Stimulated activated CD8-positive, alpha-beta memory T cell treated with anti-CD3 and anti-CD28 coated beads, Interleukin-4, amount 100 ng/mL, for 48 hours (primary cell): ENCODE measurements around the gene EFCC1.
A peak's percentile ranks its signal among the peaks of the same experiment; 100 is the strongest.

Experiments used
- DNase-seq: peaks from one replicate; pipeline ENCODE4 v3.0.0-alpha.2; 2020

Gene EFCC1

DNA sequence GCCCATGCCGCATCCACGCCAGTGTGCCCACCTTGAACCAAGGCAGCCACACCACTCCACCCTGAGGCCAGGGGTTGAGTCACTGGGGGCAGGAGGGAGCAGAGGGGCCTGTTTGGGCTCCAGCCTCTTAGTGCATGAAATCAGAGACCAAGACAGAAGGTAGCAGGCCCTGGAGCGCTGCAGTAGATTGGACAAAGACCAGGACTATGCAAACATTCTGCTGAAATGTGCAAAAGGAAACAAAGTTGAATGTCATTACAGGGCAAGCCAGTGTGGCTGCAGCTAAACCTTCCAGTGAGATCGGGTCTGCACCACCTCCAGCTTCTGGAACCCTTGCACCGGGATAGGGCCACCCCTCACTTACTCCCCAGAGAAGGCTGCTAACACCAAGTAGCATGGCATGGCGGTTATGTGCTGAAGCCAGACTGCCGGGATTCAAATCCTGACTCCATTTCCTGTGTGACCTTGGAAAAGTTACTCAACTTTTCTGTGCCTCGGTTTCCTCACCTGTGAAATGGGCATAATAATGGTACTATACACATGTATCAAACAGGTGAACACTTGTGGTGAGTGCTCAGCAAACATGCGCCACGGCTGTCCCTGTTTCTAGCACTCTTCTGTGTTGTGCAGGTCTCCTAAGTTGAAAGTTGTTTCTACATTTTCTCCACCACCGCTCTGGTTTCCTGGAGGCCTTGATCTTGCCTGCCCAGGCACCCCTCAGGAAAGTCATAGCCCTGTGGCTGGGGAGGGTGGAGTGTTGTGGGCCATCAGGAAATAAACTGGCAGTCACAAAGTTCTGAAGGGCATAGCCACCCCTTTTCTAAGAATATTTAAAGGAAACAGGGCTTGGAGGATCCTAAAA lies 34.5 kb downstream of the EFCC1 start:
- no peak for DNase-seq

DNA sequence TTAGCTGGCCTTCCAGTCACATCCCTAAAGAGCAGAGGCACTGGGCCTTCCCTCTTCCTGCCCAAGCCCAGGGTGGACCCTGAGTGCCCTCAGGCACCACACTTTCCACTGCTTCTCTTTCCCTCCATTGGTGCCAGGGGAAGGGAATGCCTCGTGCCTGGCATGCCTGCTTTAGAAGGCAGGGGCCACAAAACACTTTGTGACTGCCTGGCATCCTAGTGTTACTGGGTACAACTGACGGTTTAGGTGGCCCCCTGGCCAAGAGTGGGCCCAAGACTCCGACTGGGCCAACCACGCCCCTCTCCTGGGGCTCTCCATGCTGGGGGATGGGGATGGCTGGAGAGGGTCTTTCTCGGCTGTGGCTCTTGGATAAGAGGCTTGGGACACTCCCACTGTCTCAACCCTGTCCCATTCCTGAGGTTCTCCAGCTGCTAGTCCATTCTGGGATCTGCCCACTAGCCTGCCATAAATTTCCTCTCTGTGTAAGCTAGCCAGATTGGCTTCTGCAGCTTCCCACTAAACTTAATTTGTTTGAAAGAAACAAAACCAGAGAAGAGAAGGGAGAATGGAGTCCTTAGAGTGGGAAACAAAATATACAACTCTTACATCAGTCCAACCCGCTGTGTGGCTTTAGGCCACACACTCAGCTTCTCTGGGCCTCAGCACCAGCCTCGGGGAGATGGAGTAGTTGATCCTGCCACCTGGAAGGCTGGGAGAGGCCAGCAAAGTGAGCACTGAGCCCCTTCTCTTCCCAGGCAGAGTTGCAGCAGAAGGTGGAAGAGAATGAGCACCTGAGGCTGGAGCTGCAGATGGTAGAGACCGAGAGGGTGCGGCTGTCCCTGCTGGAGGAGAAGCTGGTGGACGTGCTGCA lies 35.4 kb downstream of the EFCC1 start:
- DNase-seq, result no peak

DNA sequence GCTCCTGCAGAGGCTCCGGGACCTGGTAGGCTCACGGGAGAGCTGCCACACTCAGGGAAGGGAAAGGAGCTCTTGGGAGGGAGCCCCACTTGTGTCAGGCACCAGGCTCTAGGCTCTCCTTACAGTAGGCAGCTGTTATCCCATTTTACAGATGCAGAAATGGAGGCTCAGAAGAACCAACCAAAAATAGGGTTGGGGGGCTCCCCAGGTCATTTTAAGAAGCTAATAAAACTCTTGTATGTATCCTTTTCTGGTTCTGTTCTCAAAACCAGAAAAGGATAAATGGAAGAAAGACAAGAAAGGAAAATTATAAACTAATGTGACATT lies 36.0 kb downstream of the EFCC1 start:
- DNase-seq, result no peak

GRCh38 chr3:129038121-129038855 lies 37.2 kb downstream of the EFCC1 start:
- DNase-seq, result no peak

DNA sequence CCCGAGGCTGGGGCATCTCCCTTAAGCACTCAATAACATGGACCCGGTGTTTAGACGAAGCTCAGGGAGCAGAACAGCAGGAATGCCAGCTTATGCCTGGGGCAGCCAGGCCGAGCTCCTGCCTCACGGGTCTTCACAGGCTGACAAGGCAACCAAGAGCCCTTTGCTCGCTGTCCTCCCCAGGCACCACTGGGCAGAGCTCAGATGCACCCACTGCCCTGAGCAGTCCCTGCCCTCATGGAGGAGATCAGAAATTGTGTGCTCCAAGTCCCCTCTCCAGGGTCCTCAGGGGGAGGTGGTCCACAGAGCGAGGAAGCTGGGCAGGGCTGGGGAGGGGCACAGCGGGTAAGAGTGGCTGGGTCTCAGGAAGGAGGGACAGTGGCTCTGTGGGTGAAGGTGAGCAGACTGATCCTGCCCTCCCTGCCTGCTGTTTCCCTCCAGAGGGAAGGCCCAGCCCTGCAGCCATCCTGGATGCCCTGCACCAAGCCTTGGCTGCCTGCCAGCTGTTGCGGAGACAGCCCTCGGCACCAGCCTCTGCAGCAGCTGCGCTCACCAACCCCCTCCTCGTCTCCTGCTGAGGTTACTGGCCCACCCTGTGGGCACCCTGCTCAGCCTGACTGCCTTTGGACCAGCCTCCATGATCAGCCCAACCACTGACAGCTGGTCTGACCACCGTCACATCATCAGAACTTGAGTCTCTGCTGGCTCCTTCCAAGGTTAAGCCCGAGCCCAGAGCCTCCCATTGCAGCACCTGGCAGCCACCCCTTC lies 38.4 kb downstream of the EFCC1 start:
- DNase-seq, result no peak

DNA sequence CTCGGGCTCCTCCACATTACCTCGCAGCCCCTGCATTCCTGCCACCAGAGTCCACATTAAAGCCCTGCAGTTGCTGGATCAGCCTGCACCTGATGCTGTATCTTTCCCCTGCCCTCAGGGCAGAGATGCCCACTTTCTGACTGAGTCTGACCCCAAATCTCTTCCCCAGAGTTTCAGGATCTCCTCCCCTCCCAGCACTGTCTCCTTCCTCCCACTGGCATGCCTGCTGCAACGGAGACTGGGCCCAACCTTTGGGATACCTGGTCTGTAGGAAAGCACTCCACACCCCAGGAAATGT lies 38.9 kb downstream of the EFCC1 start:
- no peak for DNase-seq

GRCh38 chr3:129040579-129041300 lies 39.6 kb downstream of the EFCC1 start:
- no peak for DNase-seq

GRCh38 chr3:129045675-129046036 lies 44.6 kb downstream of the EFCC1 start:
- peak; percentile 62 for DNase-seq

DNA sequence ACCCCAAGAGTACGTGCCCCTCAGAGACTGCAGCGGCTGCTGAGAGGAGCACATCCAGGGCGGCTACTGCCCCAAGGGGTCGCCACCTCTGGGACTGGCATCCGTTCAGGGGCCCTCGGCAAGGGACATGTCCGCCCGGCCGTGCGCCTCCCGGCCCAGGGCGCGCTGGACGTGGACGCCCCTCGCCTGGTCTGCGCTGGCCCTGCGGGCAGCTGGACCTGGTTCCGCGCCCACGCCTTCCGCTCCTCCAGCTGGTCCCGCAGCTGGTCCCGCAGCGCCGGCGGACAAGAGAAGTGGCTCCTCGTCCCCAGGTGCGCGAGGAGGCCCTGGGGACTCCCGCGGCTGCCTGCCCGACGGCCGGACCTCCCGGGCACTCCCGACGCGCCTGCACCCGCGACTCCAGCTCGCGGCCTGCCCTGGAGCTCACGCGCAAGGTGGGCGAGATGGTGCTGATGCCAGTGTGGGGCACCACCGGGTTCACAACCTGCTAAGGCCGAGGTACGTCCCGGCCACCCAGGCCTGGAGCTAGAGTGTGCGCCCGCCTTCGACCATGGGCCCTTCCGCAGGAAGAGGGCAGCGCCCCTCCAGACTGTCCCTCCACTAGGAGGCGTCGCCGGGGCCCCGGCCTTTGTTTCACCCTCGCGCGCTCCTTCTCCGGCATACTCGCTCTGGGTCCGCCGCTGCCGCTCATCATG lies 45.1 kb downstream of the EFCC1 start:
- DNase-seq, result no peak

DNA sequence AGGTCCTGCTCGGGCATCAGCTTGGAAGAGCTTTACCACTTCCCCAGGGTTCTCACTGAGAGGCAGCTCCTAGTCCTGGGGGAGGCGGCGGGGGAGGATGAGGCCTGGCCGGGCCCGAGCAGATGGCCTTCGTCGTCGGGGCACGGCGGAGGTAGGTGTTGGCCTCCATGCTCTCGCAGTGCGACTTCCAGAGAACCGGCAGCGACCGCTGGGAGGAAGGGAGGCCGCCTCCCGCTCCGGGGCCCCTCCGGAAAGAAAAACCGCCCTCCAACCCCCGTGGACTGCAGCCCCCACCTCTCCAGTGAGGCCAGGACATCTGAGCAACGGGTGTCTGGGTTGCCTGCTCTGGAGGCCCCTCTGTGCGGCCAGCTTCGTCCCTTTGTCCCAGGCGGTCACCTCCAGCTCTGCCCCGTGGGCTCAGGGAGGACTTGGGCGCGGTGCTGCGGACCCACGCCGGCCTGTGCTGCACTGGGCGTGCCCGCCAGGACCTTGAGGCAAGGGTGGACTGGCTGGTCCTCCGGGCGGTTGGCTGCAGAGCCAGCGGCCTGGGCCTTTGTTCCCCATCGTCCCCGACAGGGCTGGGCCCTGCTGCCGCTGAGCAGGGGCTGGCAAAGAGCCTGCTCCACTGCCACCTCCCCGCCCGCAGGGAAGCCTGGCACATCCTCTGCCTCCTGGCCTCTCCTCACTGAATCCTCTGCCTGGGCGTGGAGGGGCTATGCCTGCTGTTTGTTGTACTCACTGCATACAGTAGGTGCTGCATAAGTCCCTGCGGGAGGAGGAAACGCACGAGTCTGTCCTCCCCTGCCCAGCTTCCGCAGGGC lies 45.8 kb downstream of the EFCC1 start:
- no peak for DNase-seq

DNA sequence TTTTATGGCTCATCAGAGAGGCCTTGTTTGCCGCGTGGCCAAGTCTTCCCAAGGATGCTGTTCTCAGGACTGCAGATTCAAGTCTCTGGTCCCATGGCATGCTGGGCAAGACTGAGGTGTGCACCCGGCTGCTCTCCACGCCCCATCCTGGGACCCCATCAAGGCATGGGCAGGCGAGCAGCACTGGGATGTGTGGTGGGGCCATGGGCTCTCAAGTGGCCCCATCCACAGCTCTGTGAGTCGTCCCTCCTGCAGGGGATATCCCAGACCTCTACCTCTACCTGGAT lies 46.4 kb downstream of the EFCC1 start:
- DNase-seq, result no peak

DNA sequence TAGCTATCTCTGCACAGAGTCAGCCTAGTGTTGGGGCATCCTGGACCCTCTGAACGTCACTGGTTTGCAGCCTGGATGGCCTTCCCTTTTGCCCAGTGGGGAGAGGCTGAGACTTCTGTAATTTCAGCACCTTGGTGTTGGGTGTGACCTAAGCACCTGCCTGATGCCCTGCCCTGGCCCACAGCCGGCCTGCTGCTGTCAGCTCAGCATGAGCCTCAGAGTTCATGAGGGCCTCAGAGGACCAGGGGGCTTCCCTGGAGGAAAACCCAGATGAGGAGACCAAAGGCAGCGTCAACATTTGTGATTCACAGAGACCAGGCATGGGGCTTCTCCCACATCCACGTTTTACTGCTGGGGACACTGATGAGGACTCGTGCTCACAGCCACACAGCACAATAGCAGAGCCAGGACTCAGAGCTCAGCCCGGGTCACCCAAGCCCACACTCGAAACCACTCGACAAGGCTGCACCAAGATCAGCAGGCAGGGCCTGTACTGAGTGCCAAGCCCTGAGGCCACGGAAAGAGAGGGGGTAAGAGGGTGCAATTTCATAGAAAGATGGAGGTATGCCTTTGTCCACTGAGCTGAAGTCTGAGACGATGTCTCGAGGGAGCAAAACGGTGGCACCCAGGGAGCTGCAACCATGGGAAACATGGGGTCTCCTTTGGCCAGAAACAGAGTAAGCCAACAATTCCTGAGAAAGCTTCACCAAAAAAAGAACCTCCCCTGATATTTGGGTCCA lies 49.6 kb downstream of the EFCC1 start:
- DNase-seq, result no peak

- DNase-seq, result no peak
Measured at GRCh38 chr3:129051871-129052340, 50.8 kb downstream of the EFCC1 start.

GRCh38 chr3:129052675-129053074 lies 51.6 kb downstream of the EFCC1 start:
- DNase-seq, result no peak

GRCh38 chr3:129054605-129055104 lies 53.6 kb downstream of the EFCC1 start:
- DNase-seq, result no peak

DNA sequence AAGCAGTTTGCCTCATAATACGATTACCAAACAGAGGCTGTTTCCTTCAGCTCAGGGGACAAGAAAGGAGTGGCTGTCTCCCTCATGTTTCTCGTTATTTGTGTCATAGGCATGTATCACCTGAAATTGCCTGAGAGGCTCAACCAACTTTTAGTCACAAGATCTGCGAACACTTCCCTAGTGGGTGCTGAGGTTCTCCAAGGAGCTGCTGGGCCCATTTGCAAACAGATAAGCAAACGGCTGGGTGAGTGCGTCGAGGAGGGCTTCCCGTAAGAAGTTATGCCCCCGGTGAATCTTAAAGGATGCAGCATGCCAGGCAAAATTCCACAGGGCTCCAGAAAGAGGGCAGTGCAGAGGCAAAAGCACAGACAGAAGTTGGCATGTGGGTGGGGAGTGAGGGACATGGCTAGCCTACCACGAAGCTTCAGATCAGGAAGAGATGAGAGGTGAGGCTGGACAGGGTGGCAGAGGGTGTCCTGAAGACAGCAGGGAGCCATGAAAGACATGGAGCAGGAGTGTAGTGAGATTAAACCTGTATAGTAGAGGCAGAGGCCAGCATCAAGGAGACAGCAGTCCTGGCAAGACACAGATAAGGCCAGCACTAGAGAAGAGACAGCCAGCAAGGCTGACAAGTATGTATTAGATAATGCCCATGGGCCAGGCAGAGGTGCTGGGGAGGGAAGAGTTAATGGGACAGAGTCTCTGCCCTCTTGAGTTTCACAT lies 55.5 kb downstream of the EFCC1 start:
- DNase-seq, result no peak

DNA sequence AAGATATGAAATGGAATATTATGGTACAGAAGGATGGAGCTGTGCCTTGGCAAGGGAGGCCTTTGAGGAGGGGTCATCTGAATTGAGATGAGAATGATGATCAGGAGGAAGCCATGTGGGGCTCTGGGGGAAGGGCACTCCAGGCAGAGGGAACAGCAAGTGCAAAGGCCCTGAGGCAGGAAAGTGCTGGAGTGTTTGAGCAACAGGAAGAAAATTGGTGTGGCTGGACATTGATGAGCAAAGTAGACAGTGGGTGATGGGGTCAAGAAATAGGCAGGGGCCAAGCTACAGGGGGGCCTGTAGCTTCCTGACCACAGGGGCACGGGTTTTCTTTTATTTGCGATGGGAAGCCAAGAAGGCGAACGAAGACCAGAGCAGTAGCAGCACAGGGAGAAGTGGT lies 56.1 kb downstream of the EFCC1 start:
- no peak for DNase-seq

- DNase-seq, result no peak
Measured at GRCh38 chr3:129058441-129059200, 57.5 kb downstream of the EFCC1 start.
